HG03066 (cell line): ENCODE data around the gene GAB1.
A peak's percentile ranks its signal among the peaks of the same experiment; 100 is the strongest.

Experiments
- ATAC-seq: cut with Tn5 transposase; IDR thresholded peaks from one replicate; pipeline ENCODE4 v1.9.1; 2021; ENCODE audit warnings: low read depth; ENCODE audit not compliant: unreplicated experiment

GAB1 gene

GRCh38 chr4:143336781-143337599 is at the start of gene GAB1:
GAB1 (plus strand) TSS chr4:143336876; CDS start chr4:143337189, 313 bp downstream.
- ATAC-seq, result peak; percentile 70

GRCh38 chr4:143287572-143287923 is 49.1 kb upstream of the GAB1 start:
- no peak for ATAC-seq

GRCh38 chr4:143288171-143288570 is 48.5 kb upstream of the GAB1 start:
- no peak for ATAC-seq

- ATAC-seq, result no peak
These were observed 47.3 kb upstream of the GAB1 start for GRCh38 chr4:143289370-143289769.

- no peak for ATAC-seq
These were observed 45.4 kb upstream of the GAB1 start for GRCh38 chr4:143291314-143291713.

GRCh38 chr4:143292858-143293257 is 43.8 kb upstream of the GAB1 start:
- ATAC-seq, result no peak

- ATAC-seq, result no peak
These were observed 42.4 kb upstream of the GAB1 start for GRCh38 chr4:143294310-143294709.

GRCh38 chr4:143294710-143295275 is 41.9 kb upstream of the GAB1 start:
- no peak for ATAC-seq

GRCh38 chr4:143296397-143297067 is 40.1 kb upstream of the GAB1 start:
- ATAC-seq, result no peak

GRCh38 chr4:143300860-143301259 is 35.8 kb upstream of the GAB1 start:
- no peak for ATAC-seq

- ATAC-seq, result no peak
These were observed 34.1 kb upstream of the GAB1 start for GRCh38 chr4:143302536-143302935.

GRCh38 chr4:143306788-143307187 is 29.9 kb upstream of the GAB1 start:
- ATAC-seq, result no peak

- no peak for ATAC-seq
These were observed 29.1 kb upstream of the GAB1 start for GRCh38 chr4:143307531-143307930.

GRCh38 chr4:143308377-143308776 is 28.3 kb upstream of the GAB1 start:
- no peak for ATAC-seq

- no peak for ATAC-seq
These were observed 24.8 kb upstream of the GAB1 start for GRCh38 chr4:143311924-143312323.

- no peak for ATAC-seq
These were observed 23.2 kb upstream of the GAB1 start for GRCh38 chr4:143313521-143313920.

GRCh38 chr4:143313996-143314395 is 22.7 kb upstream of the GAB1 start:
- ATAC-seq, result no peak

GRCh38 chr4:143320113-143320512 is 16.6 kb upstream of the GAB1 start:
- ATAC-seq, result no peak

GRCh38 chr4:143326735-143327134 is 9.9 kb upstream of the GAB1 start:
- ATAC-seq, result no peak

GRCh38 chr4:143329985-143330384 is 6.7 kb upstream of the GAB1 start:
- no peak for ATAC-seq

GRCh38 chr4:143335979-143336780 is 496 bp upstream of the GAB1 start:
- peak; percentile 53 for ATAC-seq
